Left ventricle myocardium inferior (tissue), 1 donor: Measurements from ENCODE around the gene KLHDC9. TPM values are rescaled to one million over a fixed set of nuclear protein-coding genes. Genes with fewer than 3 reads are reported as not detected.

Experiments used
- DNase-seq: peaks from one replicate; pipeline ENCODE4 v3.0.0-alpha.2; 2020
- H3K27ac ChIP-seq: fragments of 200-600 bp; replicated peaks from 2 replicates; pipeline ENCODE4 v1.8.0; 2021
- H3K27me3 ChIP-seq: fragments of 200-600 bp; 2 replicates; pipeline ENCODE4 v1.8.0; 2021; ENCODE audit warnings: low read depth
- H3K36me3 ChIP-seq: fragments of 200-600 bp; 2 replicates; pipeline ENCODE4 v1.8.0; 2021
- H3K4me1 ChIP-seq: fragments of 200-600 bp; 2 replicates; pipeline ENCODE4 v1.8.0; 2021
- H3K4me3 ChIP-seq: fragments of 200-600 bp; 2 replicates; pipeline ENCODE4 v1.8.0; 2021; ENCODE audit warnings: mild to moderate bottlenecking, moderate library complexity
- H3K9me3 ChIP-seq: fragments of 200-600 bp; replicated peaks from 2 replicates; pipeline ENCODE4 v1.8.0; 2021
- CTCF ChIP-seq: fragments of 200-600 bp; IDR thresholded peaks from 2 replicates; pipeline ENCODE4 v1.8.0; 2021; ENCODE audit warnings: antibody characterized with exemption, mild to moderate bottlenecking, borderline replicate concordance
- intact Hi-C: fragments of 100-400 bp; cut with micrococcal nuclease; formaldehyde crosslinking; loops from one replicate; pipeline ENCODE4 v1.11.0; 2022
- total RNA-seq: library from RNA; stranded (reverse); fragmentation: NEBNext Ultra II Directional; extraction: Animal tissue kit (Norgen Biotek cat#: 25700); gene quantifications from one replicate; pipeline ENCODE4 v1.2.1, GENCODE V29; 2021
- donor health status: DM: no; HTN: yes; CAD: no; lungs with severe emphysema.

The KLHDC9 gene
- total RNA-seq, 1 donor from 2014 or later: 9.1 TPM

- Histone ChIP-seq H3K27me3 (peaks cover 23% of the 10 kb centered on the region), H3K4me3 (no peak overlapping the region), H3K36me3 (no peaks in the 10 kb centered on the region), H3K9me3 (no peaks in the 10 kb centered on the region), H3K27ac (no peak overlapping the region), H3K4me1 (no peaks in the 10 kb centered on the region)
- no peak for DNase-seq
- intact Hi-C loops: no loop called here
- no peak for TF ChIP-seq CTCF
Measured at GRCh38 chr1:161077426-161077825, 20.7 kb upstream of the KLHDC9 start.

GRCh38 chr1:161079436-161080110 lies 18.6 kb upstream of the KLHDC9 start:
- intact Hi-C loops: no loop called here
- peaks cover 23% of the 10 kb centered on the region for H3K27me3 ChIP-seq
- no peak overlapping the region for H3K4me3 ChIP-seq
- TF ChIP-seq CTCF: no peak
- no peaks in the 10 kb centered on the region for H3K9me3 ChIP-seq
- no peaks in the 10 kb centered on the region for H3K4me1 ChIP-seq
- H3K36me3 ChIP-seq: no peaks in the 10 kb centered on the region
- H3K27ac ChIP-seq: no peak overlapping the region
- DNase-seq: no peak

- no peak for DNase-seq
- no peaks in the 10 kb centered on the region for H3K4me1 ChIP-seq
- no peaks in the 10 kb centered on the region for H3K36me3 ChIP-seq
- H3K27me3 ChIP-seq: peaks cover 23% of the 10 kb centered on the region
- intact Hi-C loops: no loop called here
- TF ChIP-seq CTCF: no peak
- H3K27ac ChIP-seq: no peak overlapping the region
- H3K4me3 ChIP-seq: no peak overlapping the region
- H3K9me3 ChIP-seq: no peaks in the 10 kb centered on the region
Measured at GRCh38 chr1:161080441-161081405, 17.4 kb upstream of the KLHDC9 start.

- Histone ChIP-seq H3K4me1 (no peaks in the 10 kb centered on the region), H3K4me3 (no peak overlapping the region), H3K36me3 (no peaks in the 10 kb centered on the region), H3K9me3 (no peaks in the 10 kb centered on the region), H3K27me3 (peaks cover 23% of the 10 kb centered on the region), H3K27ac (no peak overlapping the region)
- no peak for DNase-seq
- TF ChIP-seq CTCF: no peak
- intact Hi-C loops: no loop called here
Measured at GRCh38 chr1:161081519-161081918, 16.6 kb upstream of the KLHDC9 start.

GRCh38 chr1:161082483-161082882 lies 15.7 kb upstream of the KLHDC9 start:
- TF ChIP-seq CTCF: no peak
- no peaks in the 10 kb centered on the region for H3K9me3 ChIP-seq
- intact Hi-C loops: no loop called here
- no peak for DNase-seq
- no peak overlapping the region for H3K4me3 ChIP-seq
- H3K27me3 ChIP-seq: peaks cover 23% of the 10 kb centered on the region
- no peaks in the 10 kb centered on the region for H3K36me3 ChIP-seq
- no peaks in the 10 kb centered on the region for H3K4me1 ChIP-seq
- no peak overlapping the region for H3K27ac ChIP-seq
